H1 (cell line): Measurements from ENCODE around the gene SPTLC3. TPM values are rescaled to one million over a fixed set of nuclear protein-coding genes. Genes with fewer than 3 reads are reported as not detected.

Experiments
- CTCF ChIA-PET: fragments of 300-600 bp; sonication (Branson Sonifier 250); formaldehyde crosslinking; loops from one replicate; lab custom pipeline; 2021; ENCODE audit not compliant: partially characterized antibody; lab: Charles Lee
- POLR2A ChIA-PET: fragments of 300-600 bp; sonication (Branson Sonifier 250); formaldehyde crosslinking; loops from one replicate; lab custom pipeline; 2021; ENCODE audit warnings: inconsistent platforms; ENCODE audit not compliant: partially characterized antibody; lab: Charles Lee
- DNase-seq, 2 experiments: peaks; one replicate each; pipeline versions ENCODE4 v3.0.0 to v3.0.0-alpha.2; 2010 to 2022; ENCODE audit warnings: low spot score in 2 of 2, low read depth in 1 of 2, mixed read lengths in 1 of 2
- FAIRE-seq: peaks from 2 replicates; lab custom pipeline; 2011; peaks lifted over from hg19 to GRCh38; lab: Jason Lieb, UNC
- H2AFZ ChIP-seq: 2 replicates; pipeline ENCODE4 v1.8.1; 2012; ENCODE audit warnings: low read length, inconsistent platforms
- H2AK5ac ChIP-seq: 2 replicates; pipeline ENCODE4 v1.6.1; 2013; ENCODE audit warnings: low read depth, low read length
- H2BK120ac ChIP-seq: replicated peaks from 2 replicates; pipeline ENCODE3; 2013; ENCODE audit warnings: low read depth, low read length, inconsistent platforms
- H2BK12ac ChIP-seq: 2 replicates; pipeline ENCODE4 v1.6.1; 2013; ENCODE audit warnings: low read depth, low read length
- H2BK15ac ChIP-seq: 2 replicates; pipeline ENCODE4 v1.6.1; 2013; ENCODE audit warnings: low read length
- H2BK20ac ChIP-seq: 2 replicates; pipeline ENCODE4 v1.6.1; 2013; ENCODE audit warnings: low read length
- H2BK5ac ChIP-seq: 2 replicates; pipeline ENCODE4 v1.6.1; 2013; ENCODE audit warnings: low read depth, low read length
- H3K14ac ChIP-seq: 2 replicates; pipeline ENCODE4 v1.6.1; 2013; ENCODE audit warnings: inconsistent platforms; ENCODE audit not compliant: insufficient read length
- H3K18ac ChIP-seq: 2 replicates; pipeline ENCODE4 v1.6.1; 2013; ENCODE audit warnings: low read length; ENCODE audit errors: extremely low read depth
- H3K23ac ChIP-seq: 2 replicates; pipeline ENCODE4 v1.6.1; 2013; ENCODE audit warnings: inconsistent platforms; ENCODE audit not compliant: insufficient read length
- H3K23me2 ChIP-seq: 2 replicates; pipeline ENCODE4 v1.6.1; 2013; ENCODE audit warnings: low read depth, low read length
- H3K27ac ChIP-seq: 2 replicates; pipeline ENCODE4 v1.6.1; 2011; ENCODE audit warnings: low read depth, low read length, inconsistent platforms
- H3K27me3 ChIP-seq, 4 experiments: replicated peaks in 1 of 4; 1 replicate in 1 of 4; 2 replicates in 3 of 4; pipeline versions ENCODE4 v1.6.1 to v1.8.1; 2011 to 2013; ENCODE audit warnings: low read length in 3 of 4, mild to moderate bottlenecking in 3 of 4, inconsistent platforms in 2 of 4, mixed read lengths in 2 of 4, moderate library complexity in 1 of 4; ENCODE audit not compliant: control insufficient read depth in 3 of 4, insufficient read depth in 3 of 4; ENCODE audit errors: extremely low read depth in 1 of 4
- H3K36me3 ChIP-seq, 4 experiments: 2 replicates each; pipeline versions ENCODE4 v1.6.1 to v1.8.1; 2011 to 2013; ENCODE audit warnings: mild to moderate bottlenecking in 4 of 4, low read length in 3 of 4, moderate library complexity in 2 of 4, control low read depth in 1 of 4, inconsistent platforms in 1 of 4; ENCODE audit not compliant: insufficient read depth in 4 of 4, control insufficient read depth in 2 of 4
- H3K4ac ChIP-seq: replicated peaks from 2 replicates; pipeline ENCODE3; 2013; ENCODE audit warnings: low read length, low read depth, mixed read lengths, inconsistent platforms; ENCODE audit not compliant: insufficient read length
- H3K4me1 ChIP-seq, 4 experiments: replicated peaks in 1 of 4; 1 replicate in 1 of 4; 2 replicates in 3 of 4; pipeline versions ENCODE4 v1.6.1 to v1.8.1; 2011 to 2013; ENCODE audit warnings: low read length in 3 of 4, inconsistent platforms in 2 of 4, mixed read lengths in 1 of 4; ENCODE audit not compliant: insufficient read depth in 4 of 4, control insufficient read depth in 3 of 4
- H3K4me2 ChIP-seq, 2 experiments: 2 replicates each; pipeline versions ENCODE4 v1.6.1 to v1.8.1; 2011 to 2013; ENCODE audit warnings: low read depth in 2 of 2, low read length in 2 of 2, control low read depth in 1 of 2, inconsistent platforms in 1 of 2, mild to moderate bottlenecking in 1 of 2; ENCODE audit not compliant: insufficient read depth in 1 of 2
- H3K4me3 ChIP-seq, 4 experiments: fragments of 200-600, 300-600 bp in 1 of 4; sonication (generic), shearing (Covaris generic), sonication (Bioruptor Twin) in 1 of 4; 2 replicates each; pipeline versions ENCODE4 v1.5.1 to v1.8.1; 2011 to 2016; ENCODE audit warnings: low read length in 4 of 4, low read depth in 3 of 4, control low read depth in 2 of 4, inconsistent platforms in 2 of 4, mild to moderate bottlenecking in 2 of 4, mixed read lengths in 1 of 4, moderate library complexity in 1 of 4; ENCODE audit not compliant: insufficient read depth in 2 of 4; ENCODE audit errors: extremely low read depth in 1 of 4
- H3K56ac ChIP-seq: replicated peaks from 2 replicates; pipeline ENCODE3; 2013; ENCODE audit warnings: low read depth, mild to moderate bottlenecking, mixed read lengths, low read length, inconsistent platforms; ENCODE audit not compliant: insufficient read length
- H3K79me1 ChIP-seq: 2 replicates; pipeline ENCODE4 v1.6.1; 2013; ENCODE audit warnings: low read depth, low read length, control low read depth
- H3K79me2 ChIP-seq, 2 experiments: 2 replicates each; pipeline versions ENCODE4 v1.6.1 to v1.8.1; 2012 to 2013; ENCODE audit warnings: low read length in 2 of 2, mild to moderate bottlenecking in 2 of 2, inconsistent platforms in 1 of 2; ENCODE audit not compliant: insufficient read depth in 2 of 2, control insufficient read depth in 1 of 2
- H3K9ac ChIP-seq, 4 experiments: replicated peaks in 1 of 4; 1 replicate in 1 of 4; 2 replicates in 3 of 4; pipeline versions ENCODE4 v1.6.1 to v1.8.1; 2011 to 2013; ENCODE audit warnings: low read depth in 3 of 4, low read length in 3 of 4, control low read depth in 2 of 4, mild to moderate bottlenecking in 2 of 4, moderate library complexity in 2 of 4, inconsistent platforms in 1 of 4; ENCODE audit errors: extremely low read depth in 1 of 4
- H3K9me3 ChIP-seq, 2 experiments: 2 replicates each; pipeline versions ENCODE4 v1.6.1 to v1.8.1; 2012 to 2013; ENCODE audit warnings: mild to moderate bottlenecking in 2 of 2, moderate library complexity in 2 of 2, control low read depth in 1 of 2, inconsistent platforms in 1 of 2, low read depth in 1 of 2, low read length in 1 of 2, mixed read lengths in 1 of 2; ENCODE audit not compliant: insufficient read depth in 2 of 2
- H4K20me1 ChIP-seq, 2 experiments: replicated peaks in 1 of 2; 2 replicates each; pipeline versions ENCODE3 to v1.8.1; 2011 to 2013; ENCODE audit warnings: inconsistent platforms in 2 of 2, low read length in 2 of 2, mild to moderate bottlenecking in 1 of 2; ENCODE audit not compliant: insufficient read depth in 2 of 2, control insufficient read depth in 1 of 2
- H4K5ac ChIP-seq: 2 replicates; pipeline ENCODE4 v1.6.1; 2013; ENCODE audit warnings: low read length, low read depth, mixed read lengths, inconsistent platforms; ENCODE audit not compliant: insufficient read length
- H4K8ac ChIP-seq: 2 replicates; pipeline ENCODE4 v1.8.0; 2013; ENCODE audit warnings: mild to moderate bottlenecking, moderate library complexity, low read length, inconsistent platforms; ENCODE audit not compliant: insufficient read depth; ENCODE audit errors: extremely low read depth
- H4K91ac ChIP-seq: replicated peaks from 2 replicates; pipeline ENCODE3; 2013; ENCODE audit warnings: low read length, mixed read lengths, inconsistent platforms; ENCODE audit not compliant: insufficient read length
- CBX5 ChIP-seq: fragments of 300-800, 300-1000 bp; sonication (generic); IDR thresholded peaks from 2 replicates; pipeline ENCODE4 v1.7.1; 2016; ENCODE audit warnings: antibody characterized with exemption, low read length, low read depth
- KDM4A ChIP-seq: IDR thresholded peaks from one replicate; pipeline ENCODE4 v1.7.1; 2012; ENCODE audit warnings: low read depth, mild to moderate bottlenecking, moderate library complexity, low read length, inconsistent platforms; ENCODE audit not compliant: severe bottlenecking
- polyA plus RNA-seq, 7 experiments: library from polyadenylated mRNA; depleted of rRNA in 3 of 7; stranded (reverse) in 5 of 7; unstranded in 2 of 7; fragments of >200 nt in 5 of 7; fragments of 200-250 nt in 2 of 7; gene quantifications; 1 replicate in 5 of 7; 2 replicates in 1 of 7; 4 replicates in 1 of 7; pipeline versions ENCODE4 v1.2.1 to v1.2.3, GENCODE V29; 2011 to 2013; ENCODE audit warnings: missing spikeins in 2 of 7, mixed read lengths in 2 of 7
- total RNA-seq: library from RNA; stranded (reverse); fragmentation: NEBNext Ultra II Directional; extraction: Animal tissue kit (Norgen Biotek cat#: 25700); gene quantifications from 2 replicates; pipeline ENCODE4 v1.2.1, GENCODE V29; 2021

SPTLC3 gene
- total and polyA plus RNA-seq, 2 of the 8 experiments (the other 6 are each of a cell fraction or from before 2014, with no cell fraction given) = 0.23 to 0.82 TPM

DNA sequence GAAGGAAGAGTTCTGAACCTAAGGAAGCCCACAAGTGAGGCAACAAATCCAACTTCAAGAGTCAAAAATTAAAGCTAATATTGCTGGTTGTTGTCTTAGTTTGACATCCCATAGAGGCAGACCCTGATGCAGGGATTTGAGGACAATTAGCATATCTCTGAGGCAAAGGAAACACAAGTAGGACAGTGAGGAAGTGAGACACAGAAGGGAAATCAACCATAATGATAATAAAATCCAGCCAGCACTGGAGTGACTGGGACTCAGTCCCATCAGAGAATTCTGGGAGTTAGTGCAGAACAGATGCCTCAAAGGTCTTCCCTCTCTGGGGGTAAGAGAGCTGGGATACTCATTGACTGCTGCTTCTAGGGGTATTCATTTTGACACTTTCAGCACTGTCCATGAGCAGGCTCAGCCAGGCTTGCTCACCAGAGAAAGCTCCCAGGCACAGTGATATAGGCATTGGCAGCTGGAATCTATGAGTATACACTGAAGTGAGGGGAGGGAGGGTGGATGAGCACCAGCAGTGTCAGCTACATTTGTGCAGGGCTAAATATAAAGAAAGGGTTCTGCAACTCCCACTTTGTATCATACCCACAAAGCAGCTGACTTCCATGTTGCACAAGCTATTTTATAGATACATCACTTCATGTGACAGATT, 43.4 kb upstream of the SPTLC3 start:
- Histone ChIP-seq H3K4ac (no peak overlapping the region), H4K8ac (no peak overlapping the region), H3K27me3 (no peaks in the 10 kb centered on the region), H3K9me3 (peaks cover 12 to 14% of the 10 kb centered on the region in 2 experiments), H2BK20ac (no peak overlapping the region), H4K20me1 (no peaks in the 10 kb centered on the region), H2AK5ac (no peak overlapping the region), H3K79me1 (no peaks in the 10 kb centered on the region), H3K27ac (no peak overlapping the region), H3K23me2 (no peaks in the 10 kb centered on the region), H3K4me2 (no peak overlapping the region), H3K14ac (no peak overlapping the region), H2BK15ac (no peak overlapping the region), H3K79me2 (no peaks in the 10 kb centered on the region), H3K9ac (no peak overlapping the region), H4K5ac (no peak overlapping the region), H3K4me3 (no peak overlapping the region), H3K56ac (no peak overlapping the region), H2BK12ac (no peak overlapping the region), H2BK5ac (no peak overlapping the region), H3K23ac (no peak overlapping the region), H4K91ac (no peak overlapping the region), H2BK120ac (no peak overlapping the region), H3K36me3 (no peaks in the 10 kb centered on the region), H3K18ac (no peak overlapping the region), H2AFZ (no peak overlapping the region), H3K4me1 (peaks cover 0 to 5% (median 0%) of the 10 kb centered on the region in 4 experiments; a peak in 1 of 7 replicates)
- CTCF ChIA-PET = interaction anchor here (0.5 to 8.5 kb wide), 17 partner anchors 16 to 1614 kb away, joined by 3 to 64 read pairs (median 4); no protein-coding TSS in a partner anchor
- POLR2A ChIA-PET = no interaction called here
- FAIRE-seq (no peak), DNase-seq (no peak)
- no peak for TF ChIP-seq CBX5
- TF ChIP-seq KDM4A = no peak
